A172 (cell line): Measurements from ENCODE around the gene MEAK7. TPM values are rescaled to one million over a fixed set of nuclear protein-coding genes. Genes with fewer than 3 reads are reported as not detected.
A peak's percentile ranks its signal among the peaks of the same experiment; 100 is the strongest.

Experiments
- DNase-seq: peaks from one replicate; pipeline ENCODE4 v3.0.0-alpha.2; 2015; ENCODE audit warnings: low spot score
- total RNA-seq: library from RNA; depleted of rRNA; stranded (reverse); fragments of >200 nt; shearing (Covaris generic); gene quantifications from 2 replicates; pipeline ENCODE4 v1.2.3, GENCODE V29; 2014; rRNA removed

The MEAK7 gene
- total RNA-seq, 1 experiment from 2014 or later = 28.4 TPM

DNA sequence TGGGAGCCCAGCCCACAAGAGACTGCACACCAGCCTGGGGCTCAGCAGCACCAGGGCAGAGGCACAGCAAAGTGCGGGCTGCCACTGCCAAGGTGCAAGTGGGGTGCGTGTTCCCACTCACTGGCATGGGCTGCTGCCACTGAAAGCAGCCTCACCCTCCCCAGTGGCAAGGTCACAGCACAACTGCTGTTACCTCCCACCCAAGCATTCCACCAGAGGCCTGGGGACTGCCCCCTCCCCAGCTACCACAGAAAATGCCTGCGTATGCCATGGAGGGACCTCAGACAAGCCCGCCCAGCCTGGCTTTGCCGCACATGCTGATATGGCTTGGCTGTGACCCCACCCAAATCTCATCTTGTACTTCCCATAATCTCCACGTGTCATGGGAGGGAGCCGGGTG, 33.1 kb downstream of the MEAK7 start:
- DNase-seq = no peak

DNA sequence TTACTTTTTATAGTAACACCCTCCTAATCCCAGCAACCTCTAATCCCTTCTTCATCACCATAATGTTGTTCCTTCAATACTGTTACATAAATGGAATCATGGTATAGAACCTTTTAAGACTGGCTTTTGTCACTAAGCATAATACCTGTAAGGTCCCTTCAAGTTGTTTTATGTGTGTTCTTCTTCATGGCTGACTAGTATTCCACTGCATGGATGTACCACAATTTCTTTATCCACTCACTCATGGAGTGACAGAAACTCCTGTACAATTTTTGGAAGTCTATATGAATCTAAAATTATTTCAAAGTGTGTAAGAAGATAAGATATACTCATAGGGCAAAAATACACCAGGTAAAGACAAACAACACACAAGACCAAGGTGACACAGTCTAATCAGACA, 36.8 kb downstream of the MEAK7 start:
- DNase-seq = no peak

GRCh38 chr16:84467256-84467655, 37.2 kb downstream of the MEAK7 start:
- no peak for DNase-seq

- DNase-seq = no peak
Observed at GRCh38 chr16:84466692-84467091, 37.8 kb downstream of the MEAK7 start.

- no peak for DNase-seq
Observed at GRCh38 chr16:84465154-84465553, 39.3 kb downstream of the MEAK7 start.

- no peak for DNase-seq
Observed at GRCh38 chr16:84464116-84464515, 40.3 kb downstream of the MEAK7 start.

DNA sequence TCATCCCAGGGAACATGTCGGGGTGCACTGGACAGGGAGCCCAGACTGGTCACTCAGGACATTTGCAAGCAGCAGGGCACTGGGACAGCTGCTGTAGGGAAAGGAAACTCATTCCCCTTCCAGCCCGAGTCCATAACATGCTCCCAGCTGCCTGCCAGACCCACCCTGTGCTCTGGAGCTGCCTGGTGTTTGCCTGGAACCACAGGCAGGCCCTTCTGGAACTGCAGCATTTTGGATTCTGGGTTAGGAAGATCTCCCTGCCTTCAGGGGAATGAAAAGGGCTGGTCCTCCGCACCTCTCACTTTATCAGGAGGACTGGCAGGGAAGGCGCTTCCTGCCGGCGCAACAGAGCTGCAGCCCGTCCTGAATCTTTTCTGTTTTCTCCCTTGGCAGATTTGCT, 41.2 kb downstream of the MEAK7 start:
- no peak for DNase-seq

DNA sequence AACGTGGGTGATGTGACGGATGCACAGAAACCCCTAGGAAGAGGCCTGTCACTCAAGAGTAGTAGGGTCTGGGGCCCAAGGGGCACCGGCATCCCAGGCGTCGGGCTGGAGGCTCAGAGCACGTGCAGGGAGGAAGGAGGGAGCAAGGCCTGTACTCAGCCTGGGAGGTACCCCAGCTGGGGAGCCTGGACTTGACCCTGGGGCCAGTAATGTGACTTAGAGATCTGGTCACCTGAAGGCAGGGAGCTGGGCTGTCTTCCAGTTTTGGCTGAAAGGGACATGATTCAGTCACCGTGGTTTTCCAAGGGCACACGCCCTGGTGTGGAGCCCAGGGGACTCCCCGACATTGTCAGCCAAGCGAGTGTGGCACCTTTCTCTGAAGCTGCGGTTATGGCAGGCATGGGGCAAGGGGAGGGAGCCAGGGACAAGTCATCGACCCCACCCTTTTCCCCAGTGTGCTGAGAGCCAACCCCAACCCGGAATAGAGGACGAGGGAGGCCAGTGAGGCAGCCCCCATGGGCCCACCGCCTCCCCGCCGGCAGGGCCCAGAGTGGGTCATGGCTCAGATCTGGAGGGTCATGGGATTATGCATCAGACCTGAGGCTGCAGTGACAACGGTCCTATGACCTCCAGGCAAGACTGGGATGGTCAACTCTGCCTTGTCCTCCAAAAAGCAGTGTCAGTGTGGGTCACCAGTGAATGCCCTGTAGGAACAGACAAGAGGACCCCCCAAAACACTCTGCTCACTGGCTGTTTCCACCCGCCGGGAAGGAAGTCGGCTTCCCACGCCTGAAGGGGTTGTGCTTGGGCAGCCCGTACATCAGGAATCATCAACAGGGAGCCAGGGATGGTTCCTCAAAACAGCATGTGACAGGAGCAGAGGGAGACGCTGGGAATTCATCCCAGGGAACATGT, 41.9 kb downstream of the MEAK7 start:
- DNase-seq = peak; percentile 55

DNA sequence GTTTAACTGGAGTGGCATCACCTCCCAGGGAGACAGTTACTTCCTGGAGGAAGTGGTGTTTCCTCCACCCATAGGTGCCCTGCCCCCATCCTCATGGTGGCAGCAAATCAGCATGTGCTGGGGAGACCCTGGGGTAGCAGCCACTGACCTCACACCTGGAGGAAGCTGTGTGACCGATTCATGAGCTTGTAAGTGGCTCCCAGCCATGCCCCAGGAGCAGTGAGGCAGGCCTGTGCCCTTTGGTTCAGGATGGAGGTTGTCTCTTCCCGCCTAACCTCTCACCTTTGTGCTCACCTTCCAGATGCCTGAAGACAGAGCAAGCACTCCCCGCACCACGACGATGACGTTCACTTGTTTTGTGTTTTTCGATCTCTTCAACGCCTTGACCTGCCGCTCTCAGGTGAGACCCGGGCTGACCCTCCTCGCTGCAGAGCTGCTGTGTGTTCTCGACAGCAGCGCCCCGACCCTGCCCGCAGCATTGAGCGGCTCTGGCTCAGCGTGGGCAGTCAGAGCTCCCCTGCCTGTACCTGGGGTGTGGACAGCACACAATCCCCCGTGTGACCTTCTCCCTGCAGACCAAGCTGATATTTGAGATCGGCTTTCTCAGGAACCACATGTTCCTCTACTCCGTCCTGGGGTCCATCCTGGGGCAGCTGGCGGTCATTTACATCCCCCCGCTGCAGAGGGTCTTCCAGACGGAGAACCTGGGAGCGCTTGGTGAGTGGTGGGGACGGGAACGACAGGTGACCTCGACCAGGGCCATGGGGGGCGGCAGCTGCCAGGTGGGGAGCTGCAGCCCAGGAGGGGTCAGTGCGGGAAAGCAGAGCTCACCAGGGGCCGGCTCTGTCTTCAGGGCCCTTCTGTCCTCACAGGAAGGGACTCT, 42.8 kb downstream of the MEAK7 start:
- no peak for DNase-seq

DNA sequence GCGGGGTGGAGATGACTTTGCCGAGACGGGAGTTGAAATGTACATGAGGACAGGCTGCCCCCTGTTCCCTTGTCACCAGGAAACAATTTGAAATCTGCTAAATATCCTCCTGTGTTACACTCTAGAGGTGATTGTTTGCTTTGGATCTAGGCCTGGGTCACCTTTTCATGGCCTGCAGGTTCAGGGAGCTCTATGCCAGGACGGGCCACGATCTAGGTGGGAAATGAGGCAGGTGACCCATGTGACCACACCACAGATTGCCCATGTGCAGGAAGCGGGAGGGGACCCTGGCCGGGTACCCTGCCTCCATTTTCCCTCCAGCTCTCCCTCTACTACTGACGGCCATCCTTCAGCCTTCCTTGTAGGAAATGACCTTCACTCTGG, 43.4 kb downstream of the MEAK7 start:
- no peak for DNase-seq

DNA sequence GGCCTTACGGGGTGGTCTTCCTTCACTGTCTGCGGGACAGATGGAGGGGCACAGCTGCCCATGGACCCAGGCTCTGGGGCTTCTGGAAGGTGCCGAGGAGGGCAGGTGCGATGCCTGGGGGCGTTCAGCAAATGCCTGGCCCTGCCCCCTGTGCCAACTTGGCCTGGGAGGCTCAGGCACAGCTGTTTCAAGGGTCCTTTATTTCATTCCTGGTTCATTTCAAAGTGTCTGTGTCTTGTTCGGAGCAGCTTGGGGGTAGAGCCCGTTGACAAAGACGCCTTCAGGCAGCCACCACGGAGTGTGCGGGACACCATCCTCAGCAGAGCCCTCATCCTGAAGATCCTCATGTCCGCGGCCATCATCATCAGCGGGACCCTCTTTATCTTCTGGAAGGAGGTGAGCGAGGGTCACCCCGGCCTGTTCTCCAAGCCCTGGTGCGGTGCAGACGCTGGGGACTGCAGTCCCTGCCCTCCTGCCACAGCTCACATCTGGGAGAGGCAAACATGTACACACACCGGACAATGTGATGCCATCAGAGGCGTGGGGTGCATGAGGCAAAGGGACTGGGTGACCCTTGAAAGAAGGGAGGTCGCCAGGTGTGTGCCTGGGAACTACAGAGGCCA, 43.9 kb downstream of the MEAK7 start:
- no peak for DNase-seq

GRCh38 chr16:84459941-84460405, 44.5 kb downstream of the MEAK7 start:
- no peak for DNase-seq

- no peak for DNase-seq
Observed at GRCh38 chr16:84459533-84459894, 44.9 kb downstream of the MEAK7 start.

DNA sequence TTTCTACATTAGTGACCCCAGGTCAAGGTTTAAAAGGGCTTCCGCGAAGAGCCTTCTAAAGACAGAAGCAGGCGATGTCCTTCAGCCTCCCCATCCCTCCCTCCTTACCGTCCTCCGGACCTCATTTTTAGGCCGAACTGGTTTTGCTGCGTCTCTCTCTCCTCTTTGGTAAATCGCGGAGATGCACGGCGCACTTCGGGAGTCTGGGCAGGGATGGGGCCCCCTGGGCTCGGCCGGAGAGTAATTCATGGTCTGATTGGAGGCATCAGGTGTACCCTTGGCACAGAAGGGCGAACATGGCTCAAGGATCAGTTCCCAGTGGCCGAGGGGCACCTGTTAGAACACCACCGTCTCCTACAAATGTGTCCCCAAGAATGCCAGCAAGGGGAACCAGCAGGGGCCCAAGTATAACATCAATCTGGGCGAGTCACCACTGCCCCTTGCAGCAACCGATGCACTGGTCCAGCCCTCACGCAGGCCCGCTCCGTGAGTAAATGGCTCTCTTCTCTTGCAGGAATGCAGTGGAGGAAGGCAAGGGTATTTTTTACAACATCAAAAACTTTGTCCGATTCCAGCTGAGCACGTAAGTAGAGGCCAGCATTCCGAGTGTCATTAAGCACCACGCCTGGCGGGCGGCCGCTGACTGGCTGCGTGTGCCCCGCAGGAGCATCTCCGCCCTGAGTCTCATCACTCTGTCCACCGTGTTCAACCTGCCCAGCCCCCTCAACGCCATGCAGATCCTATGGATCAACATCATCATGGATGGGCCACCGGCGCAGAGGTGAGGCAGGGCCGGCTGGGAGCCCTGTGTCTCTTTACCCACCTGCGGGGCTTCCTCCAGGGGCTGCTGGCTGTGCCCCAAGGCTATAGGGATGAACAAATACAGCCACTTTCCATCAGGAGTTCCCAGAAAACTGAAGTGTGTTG, 45.6 kb downstream of the MEAK7 start:
- DNase-seq = no peak

- no peak for DNase-seq
Observed at GRCh38 chr16:84455031-84455430, 49.4 kb downstream of the MEAK7 start.

Other genes with a start within 250 kb of the MEAK7 start
- not detected in 2 replicates for gene WFDC1, start 209.8 kb downstream of the MEAK7 start, total RNA-seq
- not detected in 2 replicates for gene ATP2C2, start 136.1 kb downstream of the MEAK7 start, total RNA-seq
- gene COTL1, start 113.4 kb upstream of the MEAK7 start, total RNA-seq = 275 and 295 TPM in 2 replicates
- 38.0 and 46.3 TPM in 2 replicates for gene KLHL36, start 143.9 kb upstream of the MEAK7 start, total RNA-seq
- 76.5 and 106 TPM in 2 replicates for gene USP10, start 195.3 kb upstream of the MEAK7 start, total RNA-seq